Fibroblast of villous mesenchyme (primary cell): ENCODE measurements around the gene FRMPD2. TPM values are rescaled to one million over a fixed set of nuclear protein-coding genes. Genes with fewer than 3 reads are reported as not detected.

Experiments used
- DNase-seq: peaks from one replicate; pipeline ENCODE4 v3.0.0-alpha.2; 2010; ENCODE audit warnings: low read depth
- H3K4me3 ChIP-seq: 2 replicates; pipeline ENCODE4 v1.5.1; 2011; ENCODE audit warnings: low read depth, mild to moderate bottlenecking, low read length
- total RNA-seq: library from RNA; depleted of rRNA; stranded (reverse); fragments of >200 nt; gene quantifications from 2 replicates; pipeline ENCODE4 v1.2.3, GENCODE V29; 2012
- TF ChIP-seq, protein P1 (sequence below): IDR thresholded peaks from 2 replicates; pipeline ENCODE4 v1.5.1; 2012; ENCODE audit warnings: low read depth, mild to moderate bottlenecking, low read length; ENCODE audit not compliant: insufficient read depth

The FRMPD2 gene, protein sequence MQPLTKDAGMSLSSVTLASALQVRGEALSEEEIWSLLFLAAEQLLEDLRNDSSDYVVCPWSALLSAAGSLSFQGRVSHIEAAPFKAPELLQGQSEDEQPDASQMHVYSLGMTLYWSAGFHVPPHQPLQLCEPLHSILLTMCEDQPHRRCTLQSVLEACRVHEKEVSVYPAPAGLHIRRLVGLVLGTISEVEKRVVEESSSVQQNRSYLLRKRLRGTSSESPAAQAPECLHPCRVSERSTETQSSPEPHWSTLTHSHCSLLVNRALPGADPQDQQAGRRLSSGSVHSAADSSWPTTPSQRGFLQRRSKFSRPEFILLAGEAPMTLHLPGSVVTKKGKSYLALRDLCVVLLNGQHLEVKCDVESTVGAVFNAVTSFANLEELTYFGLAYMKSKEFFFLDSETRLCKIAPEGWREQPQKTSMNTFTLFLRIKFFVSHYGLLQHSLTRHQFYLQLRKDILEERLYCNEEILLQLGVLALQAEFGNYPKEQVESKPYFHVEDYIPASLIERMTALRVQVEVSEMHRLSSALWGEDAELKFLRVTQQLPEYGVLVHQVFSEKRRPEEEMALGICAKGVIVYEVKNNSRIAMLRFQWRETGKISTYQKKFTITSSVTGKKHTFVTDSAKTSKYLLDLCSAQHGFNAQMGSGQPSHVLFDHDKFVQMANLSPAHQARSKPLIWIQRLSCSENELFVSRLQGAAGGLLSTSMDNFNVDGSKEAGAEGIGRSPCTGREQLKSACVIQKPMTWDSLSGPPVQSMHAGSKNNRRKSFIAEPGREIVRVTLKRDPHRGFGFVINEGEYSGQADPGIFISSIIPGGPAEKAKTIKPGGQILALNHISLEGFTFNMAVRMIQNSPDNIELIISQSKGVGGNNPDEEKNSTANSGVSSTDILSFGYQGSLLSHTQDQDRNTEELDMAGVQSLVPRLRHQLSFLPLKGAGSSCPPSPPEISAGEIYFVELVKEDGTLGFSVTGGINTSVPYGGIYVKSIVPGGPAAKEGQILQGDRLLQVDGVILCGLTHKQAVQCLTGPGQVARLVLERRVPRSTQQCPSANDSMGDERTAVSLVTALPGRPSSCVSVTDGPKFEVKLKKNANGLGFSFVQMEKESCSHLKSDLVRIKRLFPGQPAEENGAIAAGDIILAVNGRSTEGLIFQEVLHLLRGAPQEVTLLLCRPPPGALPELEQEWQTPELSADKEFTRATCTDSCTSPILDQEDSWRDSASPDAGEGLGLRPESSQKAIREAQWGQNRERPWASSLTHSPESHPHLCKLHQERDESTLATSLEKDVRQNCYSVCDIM (N-terminal part only)
- under 0.01 TPM in 2 replicates for total RNA-seq

DNA sequence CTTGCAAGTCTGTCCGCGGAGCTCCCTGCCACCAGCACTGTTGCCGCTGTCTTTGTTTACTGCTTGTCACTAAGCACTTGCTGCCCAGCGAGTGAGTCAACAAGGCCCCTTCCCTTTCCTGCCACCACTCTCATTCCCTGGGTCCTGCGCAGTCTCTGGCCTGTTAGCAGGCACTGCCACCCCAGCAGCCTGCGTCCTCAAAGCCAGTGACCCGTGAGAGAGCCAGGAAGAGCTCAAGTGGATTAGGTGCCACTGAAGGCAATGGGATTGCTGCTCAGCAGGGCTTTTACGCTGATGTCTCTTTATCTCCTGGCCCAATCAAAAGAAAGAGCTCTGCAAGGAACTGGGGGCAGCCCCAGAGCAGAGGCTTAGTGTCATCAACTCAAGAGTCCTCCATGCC, at the start of gene FRMPD2:
TSS of gene FRMPD2 (minus strand) at position 61 of the 400 bp plus-strand sequence. CDS start 129 bp downstream, outside the sequence.
- DNase-seq, result no peak
- TF ChIP-seq, protein P1, sequence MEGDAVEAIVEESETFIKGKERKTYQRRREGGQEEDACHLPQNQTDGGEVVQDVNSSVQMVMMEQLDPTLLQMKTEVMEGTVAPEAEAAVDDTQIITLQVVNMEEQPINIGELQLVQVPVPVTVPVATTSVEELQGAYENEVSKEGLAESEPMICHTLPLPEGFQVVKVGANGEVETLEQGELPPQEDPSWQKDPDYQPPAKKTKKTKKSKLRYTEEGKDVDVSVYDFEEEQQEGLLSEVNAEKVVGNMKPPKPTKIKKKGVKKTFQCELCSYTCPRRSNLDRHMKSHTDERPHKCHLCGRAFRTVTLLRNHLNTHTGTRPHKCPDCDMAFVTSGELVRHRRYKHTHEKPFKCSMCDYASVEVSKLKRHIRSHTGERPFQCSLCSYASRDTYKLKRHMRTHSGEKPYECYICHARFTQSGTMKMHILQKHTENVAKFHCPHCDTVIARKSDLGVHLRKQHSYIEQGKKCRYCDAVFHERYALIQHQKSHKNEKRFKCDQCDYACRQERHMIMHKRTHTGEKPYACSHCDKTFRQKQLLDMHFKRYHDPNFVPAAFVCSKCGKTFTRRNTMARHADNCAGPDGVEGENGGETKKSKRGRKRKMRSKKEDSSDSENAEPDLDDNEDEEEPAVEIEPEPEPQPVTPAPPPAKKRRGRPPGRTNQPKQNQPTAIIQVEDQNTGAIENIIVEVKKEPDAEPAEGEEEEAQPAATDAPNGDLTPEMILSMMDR, result no peak
- no peak within 1 kb of the TSS for H3K4me3 ChIP-seq

DNA sequence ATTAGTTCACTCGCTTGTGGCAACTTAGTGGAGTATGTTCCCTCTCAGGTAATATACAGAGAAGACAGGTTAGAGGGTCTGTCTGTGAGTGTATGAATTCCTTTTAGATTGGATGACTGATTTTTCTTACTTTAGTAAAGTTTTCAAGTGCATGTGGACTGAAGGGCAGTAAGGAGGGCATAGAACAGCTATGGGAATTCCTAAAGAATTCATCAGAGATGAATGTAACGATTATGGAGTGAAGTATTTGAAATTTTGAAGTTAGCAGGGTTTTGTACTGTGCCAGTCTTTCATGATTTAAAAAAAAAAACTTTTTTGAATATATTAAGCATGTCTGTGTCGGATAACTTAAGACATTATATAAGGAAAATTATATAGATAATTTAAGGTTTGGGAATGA, 47.5 kb upstream of the FRMPD2 start:
- DNase-seq, result no peak
- TF ChIP-seq, protein P1, result no peak
- no peak overlapping the region for H3K4me3 ChIP-seq

DNA sequence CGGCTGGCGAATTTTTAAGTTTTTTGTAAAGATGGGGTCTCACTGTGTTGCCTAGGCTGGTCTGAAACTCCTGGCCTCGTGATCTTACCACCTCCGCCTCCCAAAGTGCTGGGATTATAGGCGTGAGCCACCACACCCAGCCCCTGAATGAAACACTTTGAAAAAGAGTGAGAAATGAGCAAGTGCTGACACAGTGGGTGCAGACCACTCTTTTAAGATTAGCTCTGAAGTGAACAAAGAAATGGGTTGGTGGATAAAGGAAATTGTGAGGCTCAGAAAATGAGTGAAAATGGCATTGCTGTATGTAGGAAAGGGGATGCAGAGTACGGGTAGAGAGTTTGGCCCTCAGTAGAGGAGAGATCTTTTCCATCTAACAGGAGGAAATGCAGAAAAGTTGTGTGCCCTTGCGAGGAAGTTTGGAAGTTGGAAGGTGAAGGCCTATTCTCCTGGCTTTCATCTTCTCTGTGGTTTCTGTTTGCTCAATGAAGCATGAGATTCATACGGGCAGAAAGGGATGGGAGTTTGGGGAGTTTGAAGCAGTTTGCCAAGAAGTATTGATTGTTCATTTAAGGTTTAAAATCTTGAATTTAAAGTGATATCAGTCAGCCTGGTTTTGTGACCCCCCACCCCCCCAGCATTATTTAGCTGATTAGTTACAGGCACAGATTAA, 43.0 kb upstream of the FRMPD2 start:
- TF ChIP-seq, protein P1, result no peak
- no peak overlapping the region for H3K4me3 ChIP-seq
- DNase-seq, result no peak

DNA sequence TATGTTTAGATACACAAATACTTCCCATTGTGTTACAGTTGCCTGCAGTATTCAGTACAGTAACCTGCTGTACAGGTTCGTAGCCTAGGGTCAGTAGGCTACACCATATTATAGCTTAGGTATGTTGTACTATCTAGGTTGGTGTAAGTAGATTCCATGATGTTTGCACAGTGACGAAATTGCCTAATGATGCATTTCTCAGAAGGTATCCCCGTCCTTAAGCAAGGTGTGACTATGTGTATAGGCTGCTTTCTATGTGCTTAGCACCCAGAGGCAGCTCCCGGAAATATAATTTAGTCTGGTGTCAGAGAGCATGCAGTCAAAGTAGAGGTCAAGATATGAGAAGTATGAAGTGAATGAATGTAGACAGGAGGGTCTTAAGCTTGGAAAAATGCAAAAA, 41.7 kb upstream of the FRMPD2 start:
- no peak for DNase-seq
- H3K4me3 ChIP-seq, result no peak overlapping the region
- TF ChIP-seq, protein P1, result no peak

DNA sequence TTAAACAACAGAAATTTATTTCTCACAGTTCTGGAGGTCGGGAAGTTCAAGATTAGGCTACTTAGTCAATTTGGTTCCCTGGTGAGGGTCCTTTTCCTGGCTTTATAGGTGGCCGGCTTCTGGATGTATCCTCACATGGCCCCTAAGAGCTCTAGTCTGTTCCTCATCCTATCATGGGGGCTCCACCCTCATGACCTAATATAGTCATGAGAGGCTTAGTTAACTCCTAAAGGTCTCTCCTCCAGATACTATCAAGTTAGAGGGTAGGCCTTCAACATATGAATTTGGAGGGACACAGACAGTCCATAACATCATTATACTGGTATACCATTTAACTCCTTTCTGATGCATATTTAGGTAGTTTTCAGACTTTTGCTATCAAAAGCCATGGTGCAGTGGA, 39.6 kb upstream of the FRMPD2 start:
- TF ChIP-seq, protein P1, result no peak
- DNase-seq, result no peak
- H3K4me3 ChIP-seq, result no peak overlapping the region

DNA sequence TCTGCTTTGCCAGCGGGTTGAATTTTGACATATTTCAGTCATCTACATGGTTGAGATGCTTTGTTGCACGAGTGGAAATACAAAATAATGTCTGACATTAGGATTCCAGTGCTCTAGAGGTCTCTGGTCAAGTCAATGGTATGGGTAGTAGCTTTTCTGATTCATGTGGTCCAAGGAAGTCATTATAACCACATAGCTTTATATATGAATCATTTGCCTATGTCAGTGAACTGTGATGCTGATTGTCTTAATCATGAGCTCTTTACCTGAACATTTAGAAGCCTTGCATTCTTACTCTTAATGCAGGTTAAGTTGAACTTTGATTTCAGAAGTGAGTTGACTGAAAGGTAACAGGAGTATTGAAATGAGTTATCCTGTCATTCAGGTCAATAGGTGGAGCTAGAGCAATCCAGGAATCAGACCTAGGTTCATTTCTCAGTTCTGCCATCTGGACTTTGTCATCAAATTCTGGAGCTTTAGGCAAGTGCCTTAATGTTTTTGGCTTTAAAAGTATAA, 35.3 kb upstream of the FRMPD2 start:
- H3K4me3 ChIP-seq, result no peak overlapping the region
- TF ChIP-seq, protein P1, result peak; percentile 7
- DNase-seq, result peak; percentile 34
